ENCODE results near the gene GNL1. TPM values are rescaled to one million over a fixed set of nuclear protein-coding genes. Genes with fewer than 3 reads are reported as not detected.

GNL1 gene
- total and polyA plus RNA-seq, 2 donors (not counting 3 experiments of a cell fraction or from before 2014, with no cell fraction given): 58.4 to 87.3 TPM

GRCh38 chr6:30562470-30563425 lies 6.5 kb upstream of the GNL1 start:
- no peaks in the 10 kb centered on the region for H3K27me3 ChIP-seq (ENCODE audit: control insufficient read depth in 2 of 2, insufficient read depth in 2 of 2, low read length in 2 of 2)
- no peak for DNase-seq (ENCODE audit: low read depth, low spot score)
- H3K36me3 ChIP-seq (ENCODE audit: control insufficient read depth in 2 of 2, extremely low read depth in 1 of 2, insufficient read depth in 2 of 2, low read length in 2 of 2): peaks cover 0 to 6% of the 10 kb centered on the region in 2 experiments
- intact Hi-C loops (cut with micrococcal nuclease) (no loop called here), dilution Hi-C loops (cut with MboI; ENCODE audit: extremely low pct_ligation_motif_present, low sequenced_read_pairs) (no loop called here)
- no peaks in the 10 kb centered on the region for H3K9me3 ChIP-seq (replicated peaks; ENCODE audit: control insufficient read depth, insufficient read depth, low read length)
- H3K27ac ChIP-seq (ENCODE audit: insufficient read depth, low read depth, low read length): no peak overlapping the region
- H3K4me2 ChIP-seq (ENCODE audit: insufficient read depth, low read length): no peak overlapping the region
- no peaks in the 10 kb centered on the region for H3K9me1 ChIP-seq (replicated peaks; ENCODE audit: control insufficient read depth, extremely low read depth, insufficient read depth, low read length)
- H3K4me3 ChIP-seq (replicated peaks in 1 of 3; ENCODE audit: insufficient read depth in 1 of 3, low read depth in 1 of 3, low read length in 3 of 3): no peak overlapping the region
- no peak overlapping the region for H3K9ac ChIP-seq (replicated peaks; ENCODE audit: extremely low read depth, insufficient read depth, low read length)
- no TSS peak for BruUV-seq (replicated peaks)
- H4K20me1 ChIP-seq (replicated peaks; ENCODE audit: control insufficient read depth, extremely low read depth, insufficient read depth, low read length): no peaks in the 10 kb centered on the region
- POLR2A ChIA-PET: no interaction called here
- peaks cover 8% of the 10 kb centered on the region for H3K4me1 ChIP-seq (ENCODE audit: control insufficient read depth, extremely low read depth, insufficient read depth, low read length)
- FAIRE-seq: no peak
- no peak overlapping the region for H2AFZ ChIP-seq (ENCODE audit: low read depth, low read length)
- TF ChIP-seq GATA2 (IDR thresholded peaks at IDR 0.05; ENCODE audit: insufficient read depth, insufficient read length, low read depth, low read length) (no peak), MYC (IDR thresholded peaks at IDR 0.05; ENCODE audit: low read depth, low read length) (no peak), JUN (IDR thresholded peaks at IDR 0.05; ENCODE audit: borderline replicate concordance, insufficient read depth, insufficient read length, low read depth) (no peak), FOS (IDR thresholded peaks at IDR 0.05; ENCODE audit: borderline replicate concordance, insufficient read depth, low read length) (no peak), POLR2AphosphoS5 (IDR thresholded peaks at IDR 0.05; ENCODE audit: insufficient read depth, low read depth, low read length) (no peak), POLR2A (IDR thresholded peaks at IDR 0.05; ENCODE audit: low read depth, low read length) (no peak), EZH2 (IDR thresholded peaks at IDR 0.05; ENCODE audit: borderline replicate concordance, low read depth, low read length, severe bottlenecking) (no peak)
- TF ChIP-seq, protein P1, sequence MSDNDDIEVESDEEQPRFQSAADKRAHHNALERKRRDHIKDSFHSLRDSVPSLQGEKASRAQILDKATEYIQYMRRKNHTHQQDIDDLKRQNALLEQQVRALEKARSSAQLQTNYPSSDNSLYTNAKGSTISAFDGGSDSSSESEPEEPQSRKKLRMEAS (IDR thresholded peaks at IDR 0.05; ENCODE audit: insufficient read depth, insufficient read length): no peak
- TF ChIP-seq, protein P2, sequence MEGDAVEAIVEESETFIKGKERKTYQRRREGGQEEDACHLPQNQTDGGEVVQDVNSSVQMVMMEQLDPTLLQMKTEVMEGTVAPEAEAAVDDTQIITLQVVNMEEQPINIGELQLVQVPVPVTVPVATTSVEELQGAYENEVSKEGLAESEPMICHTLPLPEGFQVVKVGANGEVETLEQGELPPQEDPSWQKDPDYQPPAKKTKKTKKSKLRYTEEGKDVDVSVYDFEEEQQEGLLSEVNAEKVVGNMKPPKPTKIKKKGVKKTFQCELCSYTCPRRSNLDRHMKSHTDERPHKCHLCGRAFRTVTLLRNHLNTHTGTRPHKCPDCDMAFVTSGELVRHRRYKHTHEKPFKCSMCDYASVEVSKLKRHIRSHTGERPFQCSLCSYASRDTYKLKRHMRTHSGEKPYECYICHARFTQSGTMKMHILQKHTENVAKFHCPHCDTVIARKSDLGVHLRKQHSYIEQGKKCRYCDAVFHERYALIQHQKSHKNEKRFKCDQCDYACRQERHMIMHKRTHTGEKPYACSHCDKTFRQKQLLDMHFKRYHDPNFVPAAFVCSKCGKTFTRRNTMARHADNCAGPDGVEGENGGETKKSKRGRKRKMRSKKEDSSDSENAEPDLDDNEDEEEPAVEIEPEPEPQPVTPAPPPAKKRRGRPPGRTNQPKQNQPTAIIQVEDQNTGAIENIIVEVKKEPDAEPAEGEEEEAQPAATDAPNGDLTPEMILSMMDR (IDR thresholded peaks at IDR 0.05; ENCODE audit: extremely low read depth in 1 of 2, insufficient read depth in 1 of 2, low read depth in 1 of 2, low read length in 2 of 2): no peak
- peaks cover 9% of the 10 kb centered on the region for H3K79me2 ChIP-seq (ENCODE audit: control insufficient read depth, insufficient read depth, low read length)
- CTCF ChIA-PET: interaction anchor here (0.6 to 4.3 kb wide), 3 partner anchors 8 to 20 kb away, joined by 3 to 20 read pairs (median 14); partner anchors contain the start of gene ABCF1
